OCI-LY3 (cell line): ENCODE measurements around the gene CHD8.

Experiments used
- H2AFZ ChIP-seq: fragments of 200-600, 300-600 bp; shearing (Covaris generic); 2 replicates; pipeline ENCODE4 v1.6.0; 2014; ENCODE audit warnings: antibody characterized with exemption, low read depth, low read length
- H3K27ac ChIP-seq: fragments of 200-600, 300-600 bp; sonication (generic); 2 replicates; pipeline ENCODE4 v1.5.1; 2014; ENCODE audit warnings: mild to moderate bottlenecking, low read length, moderate library complexity, mixed read lengths
- H3K27me3 ChIP-seq: fragments of 200-600, 300-600 bp; sonication (generic); 2 replicates; pipeline ENCODE4 v1.6.1; 2014; ENCODE audit warnings: low read depth, low read length, mixed read lengths
- H3K36me3 ChIP-seq: fragments of 200-600, 300-600 bp; sonication (generic); replicated peaks from 2 replicates; pipeline ENCODE3; 2014; ENCODE audit warnings: low read depth, low read length, mixed read lengths
- H3K4me1 ChIP-seq: fragments of 300-600, 200-600 bp; sonication (generic); 2 replicates; pipeline ENCODE4 v1.6.1; 2014; ENCODE audit warnings: low read length, mixed read lengths
- H3K4me2 ChIP-seq: fragments of 200-600, 300-600 bp; sonication (generic); 2 replicates; pipeline ENCODE4 v1.6.1; 2014; ENCODE audit warnings: low read length, mixed read lengths
- H3K4me3 ChIP-seq: fragments of 300-600, 200-600 bp; sonication (generic); 2 replicates; pipeline ENCODE4 v1.5.1; 2014; ENCODE audit warnings: antibody characterized with exemption, mild to moderate bottlenecking, low read length, moderate library complexity
- H3K79me2 ChIP-seq: fragments of 300-600, 200-600 bp; shearing (Covaris generic); 2 replicates; pipeline ENCODE4 v1.6.1; 2014; ENCODE audit warnings: mild to moderate bottlenecking, low read length, mixed read lengths
- H3K9ac ChIP-seq: fragments of 300-600, 200-600 bp; shearing (Covaris generic); 2 replicates; pipeline ENCODE4 v1.6.0; 2014; ENCODE audit warnings: mild to moderate bottlenecking, low read length, moderate library complexity
- H3K9me3 ChIP-seq: fragments of 200-600, 300-600 bp; shearing (Covaris generic); 2 replicates; pipeline ENCODE4 v1.6.1; 2014; ENCODE audit warnings: low read length, mixed read lengths; ENCODE audit not compliant: insufficient read depth
- H4K20me1 ChIP-seq: fragments of 200-600, 300-600 bp; sonication (generic); 2 replicates; pipeline ENCODE4 v1.6.1; 2016; ENCODE audit warnings: low read length, mixed read lengths; ENCODE audit not compliant: insufficient read depth
- EZH2phosphoT487 ChIP-seq: fragments of 200-600 bp; shearing (Covaris generic); IDR thresholded peaks from 2 replicates; pipeline ENCODE4 v1.6.1; 2018; ENCODE audit warnings: antibody characterized with exemption, mixed run types, low read depth
- TF ChIP-seq, protein P1 (sequence below): fragments of 200-600, 300-600 bp; sonication (generic); IDR thresholded peaks from 2 replicates; pipeline ENCODE4 v1.5.1; 2014; ENCODE audit warnings: antibody characterized with exemption, low read length, low read depth

The CHD8 gene

DNA sequence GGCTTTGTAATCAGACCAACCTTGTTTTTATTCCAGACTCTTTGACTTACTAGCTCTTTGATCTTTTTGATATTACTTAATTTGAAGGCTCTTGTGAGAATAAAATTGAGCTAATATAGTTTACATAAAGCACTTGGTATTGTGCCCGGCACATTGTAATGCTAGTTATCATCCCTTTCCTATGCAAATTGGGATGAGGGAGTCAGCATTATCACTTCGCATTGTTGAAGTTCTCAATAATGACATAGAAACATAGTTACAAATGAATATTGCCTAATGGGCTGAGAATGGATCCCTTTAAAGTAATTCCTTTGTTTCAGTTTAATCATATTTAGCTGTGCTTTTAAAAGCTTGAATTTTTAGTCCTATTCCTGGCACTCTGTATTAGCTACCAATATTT is 108.7 kb downstream of the CHD8 start:
- H3K4me3 ChIP-seq = no peak overlapping the region

DNA sequence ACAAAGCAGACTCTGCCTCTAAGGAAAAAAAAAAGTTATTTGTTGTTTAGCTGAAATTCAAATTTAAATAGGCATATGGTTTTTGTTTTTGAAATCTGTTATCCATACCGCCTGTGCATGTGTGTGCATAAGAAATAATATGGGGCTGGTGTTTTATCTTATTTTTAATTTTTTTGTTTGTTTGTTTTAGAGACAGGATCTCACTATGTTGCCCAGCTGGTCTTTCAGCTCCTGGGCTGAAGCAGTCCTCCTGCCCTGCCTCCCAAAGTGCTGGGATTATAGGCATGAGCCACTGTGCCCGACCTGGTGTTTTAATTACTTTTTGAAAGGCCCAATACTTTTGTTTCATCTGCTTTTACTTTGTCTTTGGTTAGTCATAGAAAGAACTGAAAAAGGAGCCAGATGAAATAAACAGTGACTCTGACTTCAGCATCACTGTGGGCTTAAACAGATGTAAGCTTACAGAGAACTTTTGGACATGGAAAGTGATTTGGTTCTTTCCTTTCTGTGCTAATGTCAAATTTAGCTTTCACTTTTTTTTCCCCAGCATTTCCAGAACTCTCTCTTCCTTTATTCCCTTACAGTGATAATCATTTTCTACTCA is 109.3 kb downstream of the CHD8 start:
- H3K9ac ChIP-seq = no peak overlapping the region
- H3K36me3 ChIP-seq = peaks cover 12% of the 10 kb centered on the region
- TF ChIP-seq, protein P1, sequence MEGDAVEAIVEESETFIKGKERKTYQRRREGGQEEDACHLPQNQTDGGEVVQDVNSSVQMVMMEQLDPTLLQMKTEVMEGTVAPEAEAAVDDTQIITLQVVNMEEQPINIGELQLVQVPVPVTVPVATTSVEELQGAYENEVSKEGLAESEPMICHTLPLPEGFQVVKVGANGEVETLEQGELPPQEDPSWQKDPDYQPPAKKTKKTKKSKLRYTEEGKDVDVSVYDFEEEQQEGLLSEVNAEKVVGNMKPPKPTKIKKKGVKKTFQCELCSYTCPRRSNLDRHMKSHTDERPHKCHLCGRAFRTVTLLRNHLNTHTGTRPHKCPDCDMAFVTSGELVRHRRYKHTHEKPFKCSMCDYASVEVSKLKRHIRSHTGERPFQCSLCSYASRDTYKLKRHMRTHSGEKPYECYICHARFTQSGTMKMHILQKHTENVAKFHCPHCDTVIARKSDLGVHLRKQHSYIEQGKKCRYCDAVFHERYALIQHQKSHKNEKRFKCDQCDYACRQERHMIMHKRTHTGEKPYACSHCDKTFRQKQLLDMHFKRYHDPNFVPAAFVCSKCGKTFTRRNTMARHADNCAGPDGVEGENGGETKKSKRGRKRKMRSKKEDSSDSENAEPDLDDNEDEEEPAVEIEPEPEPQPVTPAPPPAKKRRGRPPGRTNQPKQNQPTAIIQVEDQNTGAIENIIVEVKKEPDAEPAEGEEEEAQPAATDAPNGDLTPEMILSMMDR = no peak
- TF ChIP-seq EZH2phosphoT487 = no peak
- no peaks in the 10 kb centered on the region for H3K9me3 ChIP-seq
- H3K4me2 ChIP-seq = no peak overlapping the region
- no peaks in the 10 kb centered on the region for H4K20me1 ChIP-seq
- no peak overlapping the region for H3K27ac ChIP-seq
- H2AFZ ChIP-seq = no peak overlapping the region
- no peaks in the 10 kb centered on the region for H3K27me3 ChIP-seq
- H3K4me3 ChIP-seq = no peak overlapping the region
- no peaks in the 10 kb centered on the region for H3K4me1 ChIP-seq
- no peaks in the 10 kb centered on the region for H3K79me2 ChIP-seq

More for the DNA sequence above, 108.7 kb downstream of the CHD8 start:
- TF ChIP-seq EZH2phosphoT487 = no peak
- TF ChIP-seq, protein P1 = no peak
- H3K27me3 ChIP-seq = no peaks in the 10 kb centered on the region
- H4K20me1 ChIP-seq = no peaks in the 10 kb centered on the region
- no peak overlapping the region for H2AFZ ChIP-seq
- H3K9ac ChIP-seq = no peak overlapping the region
- H3K4me1 ChIP-seq = peaks cover 1% of the 10 kb centered on the region; the same call in 1 of the 2 replicates
- H3K79me2 ChIP-seq = no peaks in the 10 kb centered on the region
- no peak overlapping the region for H3K27ac ChIP-seq
- no peaks in the 10 kb centered on the region for H3K9me3 ChIP-seq
- H3K4me2 ChIP-seq = no peak overlapping the region
- peaks cover 18% of the 10 kb centered on the region for H3K36me3 ChIP-seq

DNA sequence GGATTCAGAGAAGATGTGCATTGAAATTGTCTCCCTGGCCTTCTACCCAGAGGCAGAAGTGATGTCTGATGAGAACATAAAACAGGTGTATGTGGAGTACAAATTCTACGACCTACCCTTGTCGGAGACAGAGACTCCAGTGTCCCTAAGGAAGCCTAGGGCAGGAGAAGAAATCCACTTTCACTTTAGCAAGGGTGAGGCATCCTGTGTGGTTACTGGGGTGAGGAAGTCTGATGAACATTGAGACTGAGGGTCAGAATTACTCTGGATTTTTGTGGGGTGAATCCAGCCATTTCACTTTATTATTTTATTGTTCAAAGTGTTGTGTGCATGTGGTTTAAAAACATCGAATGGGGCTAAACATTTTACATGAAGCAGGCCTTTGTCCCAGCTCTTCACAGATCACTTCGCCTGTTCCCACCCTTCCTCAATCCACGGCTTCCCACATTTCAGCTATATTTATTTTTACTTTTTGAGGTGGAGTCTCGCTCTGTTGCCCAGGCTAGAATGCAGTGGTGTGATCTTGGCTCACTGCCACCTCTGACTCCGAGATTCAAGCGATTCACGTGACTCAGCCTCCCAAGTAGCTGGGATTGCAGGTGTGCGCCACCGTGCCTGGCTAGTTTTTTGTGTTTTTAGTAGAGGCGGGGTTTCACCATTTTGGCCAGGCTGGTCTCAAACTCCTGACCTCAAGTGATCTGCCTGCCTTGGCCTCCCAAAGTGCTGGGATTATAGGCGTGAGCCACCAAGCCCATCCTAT is 112.7 kb downstream of the CHD8 start:
- Histone ChIP-seq H3K4me3 (no peak overlapping the region), H3K27ac (no peak overlapping the region), H3K27me3 (no peaks in the 10 kb centered on the region), H3K79me2 (no peaks in the 10 kb centered on the region), H3K4me2 (no peak overlapping the region), H2AFZ (no peak overlapping the region), H3K9ac (no peak overlapping the region), H3K36me3 (no peaks in the 10 kb centered on the region), H3K9me3 (no peaks in the 10 kb centered on the region), H3K4me1 (no peaks in the 10 kb centered on the region), H4K20me1 (no peaks in the 10 kb centered on the region)
- TF ChIP-seq EZH2phosphoT487 = no peak
- TF ChIP-seq, protein P1 = no peak
